ENCODE data around the gene PSTPIP2.
"Not testable (repeated sequence)": the region's sequence is repeated elsewhere in the genome, so short reads cannot be mapped to it uniquely, and the experiment has no call there.

PSTPIP2 gene

DNA sequence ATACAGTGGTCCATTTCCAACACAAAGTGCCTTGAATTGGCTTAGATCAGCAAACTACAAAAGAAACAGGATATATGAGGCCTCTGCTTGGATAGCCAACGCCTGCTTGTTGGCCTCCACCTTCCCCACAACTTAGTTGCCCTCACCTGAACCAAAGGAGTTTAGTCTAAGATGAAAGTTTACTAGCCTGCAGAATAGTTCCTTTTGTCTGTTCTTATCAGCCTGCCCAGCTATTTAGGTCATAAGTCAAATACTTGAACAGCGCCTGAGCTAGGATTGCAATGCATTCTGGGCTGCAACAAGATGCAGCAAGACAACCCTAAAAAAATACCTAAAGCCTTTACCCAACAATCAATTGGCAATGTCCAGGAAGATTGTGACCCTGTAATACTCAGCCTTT, 91.8 kb downstream of the PSTPIP2 start:
- no peak for DNase-seq

DNA sequence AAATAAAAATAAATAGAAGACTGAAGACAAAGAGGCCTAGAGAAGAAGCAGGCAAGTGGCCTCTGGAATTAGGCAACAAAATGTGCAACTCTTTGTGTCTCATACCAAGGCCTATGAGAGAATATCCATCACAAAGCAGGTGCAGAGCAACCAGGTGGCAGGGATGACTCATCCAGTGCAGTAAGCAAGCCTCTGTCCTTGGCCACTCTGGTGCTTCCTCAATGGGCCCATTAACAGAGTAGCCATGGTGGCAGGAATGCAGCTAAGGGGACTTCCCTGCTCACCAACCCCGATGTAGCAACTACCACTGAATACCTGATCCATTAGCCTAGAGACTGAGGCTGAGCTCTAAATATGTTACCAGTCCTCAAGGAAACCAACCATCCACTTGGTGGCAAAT, 94.0 kb downstream of the PSTPIP2 start:
- DNase-seq, result no peak

DNA sequence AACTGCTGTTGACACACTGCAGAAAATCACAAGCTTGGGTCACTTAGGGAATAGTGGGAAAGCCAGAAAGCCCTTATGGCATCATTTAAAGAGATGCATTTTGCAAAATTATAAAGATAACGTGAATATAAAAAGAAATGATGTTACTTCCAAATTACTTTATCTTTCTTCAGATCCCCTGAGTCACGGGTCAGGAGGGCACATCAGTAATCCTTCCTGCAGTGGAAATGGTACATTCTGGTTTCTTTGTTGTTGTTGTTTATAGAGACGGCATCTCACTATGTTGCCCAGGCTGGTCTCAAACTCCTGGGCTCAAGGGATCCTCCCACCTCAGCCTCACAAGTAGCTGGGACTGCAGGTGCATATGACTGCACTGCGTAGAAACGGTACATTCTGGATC, 95.1 kb downstream of the PSTPIP2 start:
- no peak for DNase-seq

DNA sequence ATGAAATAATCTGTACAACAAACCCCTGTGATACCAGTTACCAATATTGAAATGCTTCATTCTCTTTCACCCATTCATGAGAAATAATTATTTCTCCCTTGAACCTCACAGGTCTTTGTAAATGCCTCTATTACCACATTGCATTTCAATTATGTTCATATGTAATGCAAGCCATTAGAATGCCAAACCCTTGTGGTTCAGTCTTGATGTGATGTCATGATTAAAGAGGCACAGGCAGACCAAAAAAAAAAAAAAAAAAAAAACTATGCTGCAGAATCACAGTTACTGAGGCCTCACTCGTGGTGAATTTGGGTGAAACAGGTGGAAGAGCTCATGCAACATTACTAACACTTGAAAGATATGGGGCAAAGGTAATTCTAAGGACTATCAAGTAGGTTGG, 95.5 kb downstream of the PSTPIP2 start:
- DNase-seq, result no peak

DNA sequence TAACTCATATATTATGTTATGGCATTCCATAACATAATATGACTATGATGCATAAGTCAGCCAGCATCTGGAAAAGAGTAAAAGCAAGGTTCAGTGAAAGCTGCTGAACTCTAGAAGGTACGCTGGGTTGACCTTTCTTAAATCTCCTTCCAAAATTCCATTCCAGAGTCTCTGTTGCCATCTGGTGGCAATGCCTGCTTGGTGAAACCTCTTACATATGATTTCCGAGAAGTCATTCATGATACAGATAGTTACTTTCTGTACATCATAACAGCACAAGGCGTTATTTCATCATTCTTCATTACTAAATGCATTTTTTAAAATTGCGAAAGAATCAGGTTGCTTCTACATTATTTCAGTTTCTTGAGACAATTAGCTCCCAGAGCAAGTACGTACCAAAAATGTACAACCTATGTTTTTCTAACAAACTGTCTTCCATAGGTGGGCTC, 97.9 kb downstream of the PSTPIP2 start:
- DNase-seq, result peak; percentile 40

DNA sequence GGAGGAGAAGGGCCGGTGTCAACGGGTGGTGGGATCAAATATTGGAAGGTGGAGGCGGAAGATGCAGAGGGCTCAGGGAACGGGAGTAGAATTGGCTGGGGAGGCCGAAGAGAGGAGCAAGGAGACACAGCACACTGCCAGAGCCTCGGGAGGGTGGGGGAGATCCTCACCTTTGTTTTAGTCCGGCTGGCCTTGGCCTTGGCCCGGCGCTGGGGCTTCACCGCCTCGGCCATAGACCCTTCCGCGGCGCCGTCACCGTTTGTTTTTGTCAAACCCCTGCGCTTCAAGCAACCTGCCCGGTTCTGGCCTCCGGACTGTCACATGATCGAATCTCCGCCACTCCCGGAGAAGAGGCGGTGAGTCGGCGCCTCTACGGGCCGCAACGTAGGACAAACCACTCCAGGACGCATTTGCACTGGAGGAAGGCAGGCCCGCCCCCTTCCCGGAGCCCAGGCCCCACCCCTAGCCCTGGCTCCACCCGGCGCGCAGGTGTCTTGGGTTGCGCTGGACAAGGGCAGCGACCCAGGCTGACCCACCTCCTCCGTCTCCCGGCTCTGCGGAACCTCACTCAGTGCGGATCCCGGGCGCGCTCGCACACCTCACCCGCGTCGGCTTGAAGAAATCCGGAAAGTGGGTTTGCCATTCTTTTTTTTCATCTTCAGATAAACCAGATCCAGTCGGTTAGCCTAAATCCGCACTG, 104.9 kb downstream of the PSTPIP2 start, which contains the start of gene EPG5:
TSS of gene EPG5 (minus strand) at position 323 of the 700 bp plus-strand sequence. CDS start at position 233, 90 bp downstream.
- peak; percentile 83 for DNase-seq

DNA sequence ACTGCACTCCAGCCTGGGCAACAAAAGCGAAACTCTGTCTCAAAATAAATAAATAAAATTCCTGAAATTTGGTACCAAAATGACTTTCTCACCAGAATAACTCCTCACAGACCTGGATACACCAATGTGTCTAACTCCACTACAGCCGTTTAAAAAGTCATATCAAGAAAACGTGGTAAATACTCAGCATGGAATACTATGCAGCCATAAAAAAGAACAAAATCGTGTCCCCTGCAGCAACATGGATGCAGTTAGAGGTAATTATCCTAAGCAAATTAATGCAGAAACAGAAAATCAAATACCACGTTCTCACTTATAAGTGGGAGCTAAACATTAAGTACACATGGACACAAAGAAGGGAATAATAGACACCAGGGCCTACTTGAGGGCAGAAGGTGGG, 107.1 kb downstream of the PSTPIP2 start:
- not testable (repeated sequence) for DNase-seq

DNA sequence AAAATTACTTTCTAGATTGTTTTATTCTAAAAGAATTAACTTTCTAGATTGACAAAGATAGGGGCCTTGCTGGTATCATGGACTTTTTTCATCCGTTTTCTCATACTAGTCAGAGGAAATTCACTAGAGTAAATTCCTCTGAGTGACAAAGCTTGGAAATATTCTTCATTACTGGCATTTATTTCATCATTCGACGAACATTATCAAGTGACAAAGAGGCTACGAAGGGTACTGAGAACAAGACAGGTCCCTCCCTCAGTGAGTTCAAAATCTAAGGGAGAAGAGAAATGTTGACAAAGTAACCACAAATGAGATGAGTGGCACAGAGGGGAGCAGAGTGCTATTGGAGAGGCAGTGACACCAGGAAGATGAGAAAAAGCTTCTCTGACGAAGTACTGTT, 109.2 kb downstream of the PSTPIP2 start:
- DNase-seq, result no peak

DNA sequence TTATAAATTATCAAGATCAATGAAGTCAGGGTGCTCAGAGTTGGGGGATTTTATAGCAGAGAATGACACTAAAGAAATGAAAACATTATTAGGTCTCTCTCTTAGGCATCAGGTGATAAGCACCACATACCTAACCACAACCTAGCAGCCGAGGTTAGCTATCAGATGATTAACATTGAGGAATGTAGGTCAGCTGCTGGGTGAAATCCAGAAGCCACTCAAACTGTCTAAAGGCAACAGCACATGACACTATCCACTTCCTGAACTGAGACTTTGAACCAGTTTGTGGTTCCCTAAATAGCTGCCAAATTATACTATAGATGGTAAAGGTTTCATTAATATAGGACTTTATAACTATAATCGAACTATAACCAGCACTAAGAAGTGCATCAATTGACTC, 109.6 kb downstream of the PSTPIP2 start:
- no peak for DNase-seq

DNA sequence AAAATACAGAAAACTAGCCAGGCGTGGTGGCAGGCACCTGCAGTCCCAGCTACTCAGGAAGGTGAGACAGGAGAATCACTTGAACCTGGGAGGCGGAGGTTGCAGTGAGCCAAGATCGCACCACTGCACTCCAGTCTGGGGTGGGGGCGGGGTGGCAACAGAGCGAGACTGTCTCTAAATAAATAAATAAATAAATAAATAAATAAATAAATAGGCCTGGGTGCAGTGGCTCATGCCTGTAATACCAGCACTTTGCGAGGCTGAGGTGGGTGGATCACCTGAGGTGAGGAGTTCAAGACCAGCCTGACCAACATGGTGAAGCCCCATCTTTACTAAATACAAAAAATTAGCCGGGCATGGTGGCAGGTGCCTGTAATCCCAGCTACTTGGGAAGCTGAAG, 112.6 kb downstream of the PSTPIP2 start:
- DNase-seq, result not testable (repeated sequence)

DNA sequence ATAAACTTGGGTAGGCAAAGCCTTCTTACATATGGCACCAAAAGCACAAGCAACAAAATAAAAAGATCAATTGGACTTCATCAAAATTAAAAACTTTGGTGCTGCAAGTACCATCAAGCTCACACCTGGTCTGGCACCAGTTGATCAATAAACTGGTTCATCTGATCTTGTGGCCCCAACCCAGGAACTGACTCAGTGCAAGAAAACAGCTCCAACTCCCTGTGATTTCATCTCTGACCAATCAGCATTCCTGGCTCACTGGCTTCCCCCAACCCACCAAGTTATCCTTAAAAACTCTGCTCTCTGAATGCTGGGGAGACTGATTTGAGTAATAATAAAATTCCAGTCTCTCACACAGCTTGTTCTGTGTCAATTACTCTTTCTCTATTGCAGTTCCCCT, 113.3 kb downstream of the PSTPIP2 start:
- DNase-seq, result no peak

DNA sequence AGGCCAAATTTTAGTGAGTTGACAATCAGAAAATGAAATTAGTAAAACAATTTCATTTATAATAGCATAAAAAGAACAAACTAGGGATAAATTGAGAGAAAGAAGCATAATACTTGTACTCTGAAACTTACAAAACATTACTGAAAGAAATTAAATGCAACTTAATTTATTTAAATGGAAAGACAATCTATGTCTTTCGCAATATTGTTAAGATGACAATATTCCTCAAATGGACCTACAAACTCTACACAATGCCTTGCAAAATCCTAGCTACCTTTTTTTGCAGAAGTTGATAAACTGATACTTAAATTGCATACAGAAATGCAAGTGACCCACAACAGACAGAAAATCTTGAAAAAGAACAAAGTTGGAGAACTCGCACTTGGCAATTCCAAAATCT, 114.0 kb downstream of the PSTPIP2 start:
- DNase-seq, result no peak

DNA sequence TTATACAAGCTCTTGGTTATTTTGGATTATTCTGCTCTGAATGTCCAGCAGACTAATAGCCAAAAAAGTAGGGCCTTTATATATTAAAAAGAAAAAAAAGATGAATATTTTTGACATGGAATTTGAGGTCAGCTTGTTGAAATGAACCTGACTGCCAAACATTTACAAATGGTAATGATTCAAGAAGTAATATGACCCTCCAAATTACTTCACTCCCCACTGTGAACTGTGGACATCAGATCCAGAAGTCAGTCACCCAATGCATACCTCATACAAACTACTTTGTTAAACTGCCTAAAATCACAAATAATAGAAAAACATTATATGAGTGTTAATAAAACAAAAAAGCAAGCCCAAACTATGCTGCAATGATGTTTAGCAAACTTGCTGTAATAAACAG, 115.0 kb downstream of the PSTPIP2 start:
- DNase-seq, result no peak

DNA sequence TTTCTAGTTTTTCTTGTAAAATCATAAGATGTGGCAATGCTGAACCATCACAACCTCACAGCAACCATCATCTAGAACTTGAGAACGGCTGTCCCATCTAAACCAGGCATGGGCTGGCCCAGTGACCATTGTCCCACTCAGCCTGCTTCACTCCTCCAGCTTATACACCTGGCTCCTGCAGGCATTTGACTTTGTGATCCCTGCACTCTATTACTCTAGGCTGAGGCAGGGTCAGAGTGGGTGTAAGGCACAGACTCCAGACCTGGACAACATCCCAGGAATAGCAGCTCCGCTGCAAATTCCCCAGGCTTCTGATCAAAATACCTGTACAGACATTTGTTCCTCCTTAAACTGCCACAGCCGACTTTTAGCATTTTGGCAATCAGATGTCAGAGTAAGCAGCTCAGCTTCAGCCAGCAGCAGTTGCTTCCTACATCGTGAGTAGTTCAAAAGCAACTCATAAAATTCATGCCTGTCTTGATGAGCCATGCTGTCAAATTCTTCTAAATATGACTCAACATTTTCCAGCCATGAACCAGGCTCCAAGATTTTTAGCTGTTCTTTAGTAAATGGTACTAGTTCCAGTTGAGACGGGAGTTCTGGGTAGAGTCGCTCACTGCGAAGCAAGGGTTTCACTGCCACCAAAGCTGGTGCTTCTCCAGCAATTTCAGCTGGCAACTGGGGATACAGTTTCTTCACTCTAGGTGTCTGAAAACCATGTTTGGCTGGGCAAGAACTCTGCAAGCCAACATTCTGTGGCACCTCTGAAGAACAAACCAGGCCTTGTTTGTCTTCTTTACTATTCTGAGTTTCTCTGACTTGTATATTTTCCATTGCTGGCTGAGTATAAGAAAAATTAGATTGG, 117.8 kb downstream of the PSTPIP2 start:
- no peak for DNase-seq

DNA sequence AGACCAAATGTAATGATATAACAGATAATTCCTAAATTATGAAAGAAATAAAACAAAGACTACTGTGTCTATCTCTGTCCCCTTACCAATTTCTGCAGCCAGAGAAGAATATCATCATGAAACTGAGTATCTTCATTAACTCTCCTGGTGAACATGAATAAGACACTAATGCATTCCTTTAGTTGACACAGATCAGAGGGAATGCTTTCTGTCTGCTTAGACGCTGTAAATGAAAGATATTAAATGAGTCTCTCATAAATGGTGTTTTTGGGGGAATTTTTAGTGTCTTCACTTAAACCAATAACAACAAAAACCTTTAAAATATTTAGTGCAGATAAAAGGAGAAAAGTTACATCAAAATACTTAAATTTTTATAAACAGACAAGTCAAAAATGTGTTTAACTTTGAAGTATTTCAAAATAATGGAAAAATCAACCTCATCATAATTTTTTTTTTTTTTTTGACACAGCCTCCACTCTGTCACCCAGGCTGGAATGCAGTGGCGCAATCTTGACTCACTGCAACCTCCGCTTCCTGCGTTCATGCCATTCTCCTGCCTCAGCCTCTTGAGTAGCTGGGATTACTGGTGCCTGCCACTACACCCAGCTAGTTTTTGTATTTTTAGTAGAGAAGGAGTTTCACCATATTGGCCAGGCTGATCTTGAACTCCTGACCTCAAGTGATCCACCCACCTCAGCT, 120.9 kb downstream of the PSTPIP2 start:
- no peak for DNase-seq

DNA sequence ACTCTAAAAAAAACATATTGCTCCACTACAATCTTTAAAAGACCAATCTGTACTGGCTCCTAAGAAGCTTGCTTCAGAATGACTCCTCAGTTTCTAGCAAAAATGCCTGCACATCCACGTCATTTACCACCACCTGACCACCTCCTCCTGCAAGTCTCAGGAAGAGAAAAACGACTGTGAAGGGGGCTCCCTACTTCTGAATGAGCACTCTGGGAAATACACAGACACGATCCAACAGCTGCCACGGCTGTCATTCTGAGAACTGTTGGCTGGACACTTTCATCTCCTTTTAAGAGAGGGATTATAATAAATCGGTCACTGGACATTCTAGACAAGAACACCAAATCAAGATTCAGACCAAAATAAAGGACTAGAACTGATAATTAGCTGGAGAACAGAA, 126.4 kb downstream of the PSTPIP2 start:
- DNase-seq, result no peak

DNA sequence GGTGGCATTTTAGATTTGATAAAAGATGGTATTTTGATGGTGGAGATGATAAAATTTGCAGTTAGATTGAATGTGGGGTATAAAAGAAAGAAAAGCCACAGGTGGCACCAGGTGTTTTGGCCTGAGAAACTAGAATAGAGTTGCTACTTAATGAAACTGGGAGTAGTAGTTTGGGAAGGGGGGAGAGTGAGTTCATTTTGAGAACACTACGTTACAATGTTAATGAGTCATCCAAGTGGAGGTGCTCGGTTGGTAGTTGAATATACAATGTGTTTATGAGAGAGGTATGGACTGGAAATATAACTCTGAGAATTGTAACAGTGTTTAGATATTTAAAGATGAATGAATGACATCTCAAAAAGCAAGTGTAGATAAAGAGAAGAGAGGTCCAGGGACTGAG, 131.3 kb downstream of the PSTPIP2 start:
- no peak for DNase-seq

DNA sequence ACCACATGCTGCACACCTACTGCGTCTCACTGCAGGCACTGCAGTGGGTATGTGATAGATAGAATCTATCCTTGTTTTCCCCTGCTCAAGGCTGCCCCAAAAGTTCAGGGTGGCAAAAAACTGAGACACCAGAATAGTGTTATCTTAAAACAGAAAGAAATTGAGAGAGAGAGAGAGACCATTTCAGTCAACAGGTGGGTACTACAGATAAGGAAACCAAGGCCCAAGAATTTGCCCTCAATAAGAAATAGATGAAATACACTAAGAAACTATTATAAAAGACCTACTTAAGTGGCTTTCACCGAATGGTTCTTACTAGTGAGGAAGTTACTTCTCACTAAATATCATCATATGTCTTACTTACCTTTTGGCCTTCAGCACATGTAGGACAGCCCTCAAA, 132.8 kb downstream of the PSTPIP2 start:
- DNase-seq, result no peak

DNA sequence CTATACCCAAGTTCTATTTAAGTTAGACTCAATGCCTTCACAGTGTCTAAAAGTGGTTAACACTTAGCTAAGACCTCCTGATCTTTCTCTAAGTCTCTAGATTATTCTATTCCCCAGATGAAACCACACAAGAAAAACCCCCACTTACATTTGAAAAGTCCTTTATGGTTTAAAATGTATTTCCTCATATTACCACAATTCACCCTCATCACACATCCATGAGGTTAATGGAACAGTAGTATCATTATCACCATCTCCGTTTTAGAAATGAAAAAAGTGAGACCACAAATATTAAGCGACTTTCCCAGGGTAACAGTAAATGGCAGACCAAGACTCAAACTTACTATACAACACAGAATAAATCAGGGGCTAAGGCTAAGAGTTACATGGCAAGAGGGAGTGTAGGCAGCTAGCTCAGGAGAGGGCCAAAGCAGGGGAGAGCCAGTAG, 133.5 kb downstream of the PSTPIP2 start:
- DNase-seq, result no peak

DNA sequence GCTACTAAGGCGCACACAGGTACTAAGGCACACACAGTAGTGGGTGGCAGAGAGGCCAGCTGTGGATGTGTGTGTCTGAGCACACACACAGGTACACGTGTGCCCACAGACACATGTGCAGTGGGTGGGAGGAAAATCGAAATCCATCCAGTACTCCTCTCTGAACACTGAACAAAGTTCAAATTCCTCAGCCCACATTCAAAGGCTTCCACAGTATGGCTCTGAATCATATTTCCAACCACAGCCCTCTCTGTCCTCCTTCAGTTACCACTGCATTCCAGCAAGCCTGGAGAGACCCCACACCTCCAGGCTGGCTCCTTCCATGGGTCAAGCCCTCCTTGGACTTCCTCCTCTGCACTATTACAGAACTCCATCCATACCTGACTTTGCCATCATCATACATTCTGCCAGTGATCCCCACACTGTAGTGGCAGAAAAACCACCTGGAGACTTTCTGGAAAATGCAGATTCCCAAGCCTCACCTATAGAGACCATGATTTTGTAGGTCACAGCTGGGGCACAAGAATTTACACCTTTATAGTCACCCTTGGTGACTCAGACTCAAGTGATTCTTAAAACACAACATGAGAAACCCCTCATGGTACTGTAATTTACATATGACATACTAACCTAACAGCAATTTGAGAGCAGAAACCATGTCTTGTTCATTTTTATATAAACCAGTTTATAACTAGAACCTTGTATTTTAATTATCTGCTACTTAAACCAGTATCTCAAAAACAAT, 136.3 kb downstream of the PSTPIP2 start:
- DNase-seq, result no peak

All from NCI-H526 treated with DMSO at 0.1 percent for 48 hours (cell line).